Lower leg skin (tissue), 4 donors: ENCODE measurements around the gene CTH. TPM values are rescaled to one million over a fixed set of nuclear protein-coding genes. Genes with fewer than 3 reads are reported as not detected.
"Not testable (repeated sequence)": the region's sequence is repeated elsewhere in the genome, so short reads cannot be mapped to it uniquely, and the experiment has no call there.

Experiments
- DNase-seq, 2 donors: peaks; one replicate each; pipeline ENCODE4 v3.0.0-alpha.2; 2019; ENCODE audit warnings: low spot score in 2 of 2
- H3K4me3 ChIP-seq: fragments of 200-600 bp; sonication (generic); 2 replicates; pipeline ENCODE4 v1.5.1; 2017; ENCODE audit warnings: mild to moderate bottlenecking, low read depth; ENCODE audit not compliant: poor library complexity, severe bottlenecking
- CTCF ChIP-seq, 3 donors: fragments of 450-650 bp; IDR thresholded peaks; one replicate each; pipeline ENCODE4 v1.5.1; 2016; ENCODE audit warnings: antibody characterized with exemption in 3 of 3, mild to moderate bottlenecking in 3 of 3, moderate library complexity in 2 of 3
- POLR2A ChIP-seq, 2 donors: fragments of 450-650 bp; IDR thresholded peaks; one replicate each; pipeline ENCODE4 v1.6.1; 2016 to 2017; ENCODE audit warnings: antibody characterized with exemption in 2 of 2, mild to moderate bottlenecking in 1 of 2, moderate library complexity in 1 of 2
- WGBS, 2 donors: methylation state at CpG; one replicate each; pipeline ENCODE4 v1.1.5; 2018; 5-methylcytosine and 5-hydroxymethylcytosine counted together
- intact Hi-C: fragments of 100-400 bp; cut with DNase I; formaldehyde crosslinking; loops from one replicate; pipeline ENCODE4 v1.15.0; 2023; ENCODE audit warnings: low total_unique reads
- total RNA-seq, 4 donors: library from RNA; depleted of rRNA; stranded (reverse); fragments of >200 nt; gene quantifications; one replicate each; pipeline ENCODE4 v1.1.0, GENCODE V29; 2016

Gene CTH
- total RNA-seq, 4 donors from 2014 or later: 0.88 to 2.8 (median 2.2) TPM

- WGBS, 2 donors: 19 to 27% methylated on average over 1 of the region's 1 CpG
- DNase-seq: no peak
- TF ChIP-seq CTCF (IDR thresholded peaks at IDR 0.05) (no peak), POLR2A (IDR thresholded peaks at IDR 0.05) (no peak)
Measured at GRCh38 chr1:70462611-70463010, 51.5 kb downstream of the CTH start.

GRCh38 chr1:70465911-70466310 is 54.8 kb downstream of the CTH start:
- no peak for TF ChIP-seq POLR2A (IDR thresholded peaks at IDR 0.05)
- no peak for TF ChIP-seq CTCF (IDR thresholded peaks at IDR 0.05)
- intact Hi-C loops: no loop called here
- DNase-seq: no peak
- H3K4me3 ChIP-seq: no peak overlapping the region

More at GRCh38 chr1:70462611-70463010, 51.5 kb downstream of the CTH start:
- intact Hi-C loops: no loop called here
- H3K4me3 ChIP-seq: no peak overlapping the region

GRCh38 chr1:70467531-70467930 is 56.5 kb downstream of the CTH start:
- TF ChIP-seq POLR2A (IDR thresholded peaks at IDR 0.05): no peak
- TF ChIP-seq CTCF (IDR thresholded peaks at IDR 0.05): no peak
- DNase-seq: no peak
- intact Hi-C loops: no loop called here
- WGBS, 2 donors: 74 to 76% methylated on average over 5 to 6 of the region's 6 CpGs
- no peak overlapping the region for H3K4me3 ChIP-seq

GRCh38 chr1:70468180-70468579 is 57.1 kb downstream of the CTH start:
- H3K4me3 ChIP-seq: no peak overlapping the region
- WGBS, 2 donors: 76 to 84% methylated on average over 5 of the region's 5 CpGs
- TF ChIP-seq POLR2A (IDR thresholded peaks at IDR 0.05): no peak
- no peak for TF ChIP-seq CTCF (IDR thresholded peaks at IDR 0.05)
- intact Hi-C loops: no loop called here
- no peak for DNase-seq

- intact Hi-C loops, DNase-seq, H3K4me3 ChIP-seq: not testable (repeated sequence)
- WGBS, 2 donors: 85 to 87% methylated on average over 2 of the region's 2 CpGs
Measured at GRCh38 chr1:70469184-70469583, 58.1 kb downstream of the CTH start.

- no peak for DNase-seq
- WGBS, 2 donors: 29 to 38% methylated on average over 1 of the region's 1 CpG
- no peak overlapping the region for H3K4me3 ChIP-seq
- intact Hi-C loops: no loop called here
- TF ChIP-seq CTCF (IDR thresholded peaks at IDR 0.05): no peak
- no peak for TF ChIP-seq POLR2A (IDR thresholded peaks at IDR 0.05)
Measured at GRCh38 chr1:70475023-70475422, 64.0 kb downstream of the CTH start.
